Pancreas (tissue), 10 donors: Measurements from ENCODE around the gene AGPAT2. TPM values are rescaled to one million over a fixed set of nuclear protein-coding genes. Genes with fewer than 3 reads are reported as not detected.

Experiments used
- ATAC-seq, 4 donors: fragments of 200-7000 bp; cut with Tn5 transposase; one replicate each; pipeline versions ENCODE4 v1.8.0 to v1.9.1; 2020; ENCODE audit warnings: mild to moderate bottlenecking in 4 of 4, moderate library complexity in 4 of 4
- DNase-seq, 6 donors: peaks; one replicate each; pipeline ENCODE4 v3.0.0-alpha.2; 2020
- FAIRE-seq: peaks from 2 replicates; lab custom pipeline; 2012; peaks lifted over from hg19 to GRCh38; lab: Jason Lieb, UNC
- H3K27ac ChIP-seq, 4 donors: fragments of 200-600 bp; sonication (generic); 1 replicate in 3 of 4; 2 replicates in 1 of 4; pipeline versions ENCODE4 v1.5.0 to v1.8.0; 2020
- H3K27me3 ChIP-seq, 4 donors: fragments of 200-600 bp; one replicate each; pipeline ENCODE4 v1.8.0; 2021
- H3K36me3 ChIP-seq, 3 donors: fragments of 200-600 bp; sonication (generic) in 1 of 3; one replicate each; pipeline versions ENCODE4 v1.5.0 to v1.8.0; 2020 to 2021
- H3K4me1 ChIP-seq, 3 donors: fragments of 200-600 bp; one replicate each; pipeline ENCODE4 v1.8.0; 2021
- H3K4me3 ChIP-seq, 4 donors: fragments of 200-600 bp; sonication (generic) in 2 of 4; one replicate each; pipeline versions ENCODE4 v1.5.0 to v1.8.0; 2020 to 2021
- H3K9me3 ChIP-seq, 4 donors: fragments of 200-600 bp; one replicate each; pipeline ENCODE4 v1.8.0; 2021
- CTCF ChIP-seq, 4 donors: fragments of 200-600 bp; sonication (generic) in 3 of 4; IDR thresholded peaks; one replicate each; pipeline versions ENCODE4 v1.5.0 to v1.8.0; 2021; ENCODE audit warnings: antibody characterized with exemption in 4 of 4
- WGBS, 2 donors: extraction: QIAGEN DNeasy Blood & Tissue Kit; methylation state at CpG; one replicate each; pipeline ENCODE4 v1.1.7; 2013; 5-methylcytosine and 5-hydroxymethylcytosine counted together
- intact Hi-C, 3 donors: fragments of 100-400 bp; cut with DNase I; formaldehyde crosslinking; loops; one replicate each; pipeline versions ENCODE4 v1.11.1 to v1.14.2; 2022
- polyA plus RNA-seq, 2 donors: library from polyadenylated mRNA; stranded (reverse); fragments of 200-250 nt; gene quantifications; one replicate each; pipeline ENCODE4 v1.2.3, GENCODE V29; 2013
- total RNA-seq, 6 donors: library from RNA; stranded (reverse); fragmentation: NEBNext Ultra II Directional in 4 of 6; extraction: Animal tissue kit (Norgen Biotek cat#: 25700) in 4 of 6; gene quantifications; one replicate each; pipeline versions ENCODE4 v1.2.1 to v1.2.4, GENCODE V29; 2021 to 2023
- donor health status: healthy with polysubstance abuse.
- donor health status: DM: no; HTN: no; CAD: no; lungs with moderate emphysema.
- donor health status: DM: no; HTN: no; CAD: no.
- donor health status: control.
- donor health status: control.
- donor health status: Bipolar disorder and iron deficiency.
- donor health status: DM: yes; HTN: yes; CAD: no.
- donor health status: DM: no; HTN: no; CAD: no.
- donor health status: DM: no; HTN: no; CAD: no.
- donor health status: DM: yes; HTN: yes; CAD: no.

Gene AGPAT2
- total and polyA plus RNA-seq, 8 donors = 57.0 to 158 (median 82.7) TPM

GRCh38 chr9:136667214-136667939 lies 19.9 kb downstream of the AGPAT2 start:
- 70 to 81% methylated on average over 21 of the region's 21 CpGs for WGBS, 2 donors
- FAIRE-seq (no peak), ATAC-seq (no peak), DNase-seq (no peak)
- H3K27me3 ChIP-seq = no peaks in the 10 kb centered on the region
- H3K36me3 ChIP-seq = no peaks in the 10 kb centered on the region
- no peaks in the 10 kb centered on the region for H3K9me3 ChIP-seq
- peak overlapping the region in 1 of 4 donors; percentile 42 for H3K4me3 ChIP-seq
- H3K4me1 ChIP-seq = no peaks in the 10 kb centered on the region
- TF ChIP-seq CTCF (IDR thresholded peaks at IDR 0.05) = no peak
- no peak overlapping the region for H3K27ac ChIP-seq
- intact Hi-C loops = no loop called here

GRCh38 chr9:136666372-136667213 lies 20.7 kb downstream of the AGPAT2 start:
- TF ChIP-seq CTCF (IDR thresholded peaks at IDR 0.05) = no peak
- Histone ChIP-seq H3K9me3 (no peaks in the 10 kb centered on the region), H3K36me3 (no peaks in the 10 kb centered on the region), H3K27ac (no peak overlapping the region), H3K4me1 (no peaks in the 10 kb centered on the region), H3K4me3 (peak overlapping the region in 2 of 4 donors; percentile 29 to 42), H3K27me3 (no peaks in the 10 kb centered on the region)
- 27 to 66% methylated on average over 15 to 35 of the region's 35 CpGs for WGBS, 2 donors
- DNase-seq (no peak), FAIRE-seq (no peak), ATAC-seq (no peak)
- intact Hi-C loops = no loop called here

- no peak for FAIRE-seq
- no peak overlapping the region for H3K27ac ChIP-seq
Measured at GRCh38 chr9:136665704-136666371, 21.4 kb downstream of the AGPAT2 start.

GRCh38 chr9:136665111-136665703 lies 22.1 kb downstream of the AGPAT2 start:
- Histone ChIP-seq H3K4me3 (peak overlapping the region in 3 of 4 donors; percentile 15 to 39 (median 29)), H3K36me3 (no peaks in the 10 kb centered on the region), H3K4me1 (no peaks in the 10 kb centered on the region), H3K9me3 (no peaks in the 10 kb centered on the region), H3K27ac (no peak overlapping the region), H3K27me3 (no peaks in the 10 kb centered on the region)
- FAIRE-seq = no peak
- WGBS, 2 donors = 13 to 23% methylated on average over 29 to 49 of the region's 49 CpGs
- peak in 3 of 4 donors; percentile 6 to 34 (median 12) for ATAC-seq
- intact Hi-C loops = no loop called here
- peak in 1 of 6 donors; percentile 80 for DNase-seq
- peak in 2 of 4 donors; percentile 9 to 17 for TF ChIP-seq CTCF (IDR thresholded peaks at IDR 0.05)

More at GRCh38 chr9:136665704-136666371, 21.4 kb downstream of the AGPAT2 start:
- Histone ChIP-seq H3K4me1 (no peaks in the 10 kb centered on the region), H3K4me3 (peak overlapping the region in 2 of 4 donors; percentile 29 to 42), H3K9me3 (no peaks in the 10 kb centered on the region), H3K36me3 (no peaks in the 10 kb centered on the region), H3K27me3 (no peaks in the 10 kb centered on the region)
- 1% methylated on average over 14 to 109 of the region's 109 CpGs for WGBS, 2 donors
- intact Hi-C loops = no loop called here
- no peak for ATAC-seq
- DNase-seq = peak in 1 of 6 donors; percentile 48
- TF ChIP-seq CTCF (IDR thresholded peaks at IDR 0.05) = no peak
